K562 (cell line): ENCODE data around the gene NRM. TPM values are rescaled to one million over a fixed set of nuclear protein-coding genes. Genes with fewer than 3 reads are reported as not detected.

ENCODE experiments used
- BMI1 ChIP-seq: fragments of 150-350 bp; IDR thresholded peaks from 2 replicates; pipeline ENCODE4 v1.6.1; 2014; ENCODE audit warnings: low read length
- BRF1 ChIP-seq: IDR thresholded peaks from 3 replicates; pipeline ENCODE4 v1.6.1; 2011; ENCODE audit warnings: borderline replicate concordance, mild to moderate bottlenecking; ENCODE audit not compliant: insufficient read length; ENCODE audit errors: extremely low read depth
- CBFB ChIP-seq: sonication (generic); formaldehyde crosslinking; IDR thresholded peaks from 2 replicates; pipeline ENCODE4 v1.4.0; 2020; ENCODE audit warnings: mild to moderate bottlenecking, missing genetic modification reagents
- CEBPB ChIP-seq: fragments of 450-650 bp; IDR thresholded peaks from 2 replicates; pipeline ENCODE4 v1.6.1; 2016; ENCODE audit warnings: missing genetic modification characterization, missing compliant biosample characterization
- CEBPG ChIP-seq, 3 experiments: fragments of 200-800 bp in 1 of 3; sonication (Bioruptor generic) in 1 of 3; sonication (generic) in 1 of 3; formaldehyde crosslinking in 1 of 3; IDR thresholded peaks in 2 of 3; conservative IDR thresholded peaks in 1 of 3; 2 replicates each; pipeline versions ENCODE4 v1.6.1 to v1.8.0; 2016 to 2022; ENCODE audit warnings: missing compliant biosample characterization in 2 of 3, missing genetic modification characterization in 2 of 3, mild to moderate bottlenecking in 1 of 3, missing genetic modification reagents in 1 of 3
- CREM ChIP-seq: IDR thresholded peaks from 2 replicates; pipeline ENCODE4 v1.6.1; 2014; ENCODE audit warnings: antibody characterized with exemption, low read depth
- CXXC5 ChIP-seq: fragments of 250-450 bp; sonication (Bioruptor Pico); IDR thresholded peaks from 2 replicates; pipeline ENCODE4 v1.8.0; 2022; ENCODE audit warnings: inconsistent platforms, mild to moderate bottlenecking, moderate library complexity
- DPF2 ChIP-seq: fragments of 450-650 bp; IDR thresholded peaks from 2 replicates; pipeline ENCODE4 v1.6.1; 2016
- FOSL1 ChIP-seq: fragments of 200-800 bp; sonication (Bioruptor generic); conservative IDR thresholded peaks from 2 replicates; pipeline ENCODE4 v1.6.1; 2016; ENCODE audit warnings: missing genetic modification characterization, missing compliant biosample characterization
- HNRNPK ChIP-seq: fragments of 200-400 bp; formaldehyde crosslinking; IDR thresholded peaks from one replicate; pipeline ENCODE4 v1.6.1; 2018; ENCODE audit warnings: mild to moderate bottlenecking, low read depth, low read length; ENCODE audit not compliant: poor library complexity, severe bottlenecking
- HNRNPLL ChIP-seq: fragments of 200-400 bp; formaldehyde crosslinking; IDR thresholded peaks from 2 replicates; pipeline ENCODE4 v1.6.1; 2017; ENCODE audit warnings: low read length, low read depth, mild to moderate bottlenecking; ENCODE audit not compliant: poor library complexity, severe bottlenecking
- NONO ChIP-seq, 2 experiments: fragments of 200-400 bp in 1 of 2; fragments of 450-650 bp in 1 of 2; formaldehyde crosslinking in 1 of 2; IDR thresholded peaks; 2 replicates each; pipeline ENCODE4 v1.6.1; 2017; ENCODE audit warnings: low read depth in 2 of 2, mild to moderate bottlenecking in 2 of 2, moderate library complexity in 2 of 2, low read length in 1 of 2
- RFX1 ChIP-seq: fragments of 450-650 bp; IDR thresholded peaks from 2 replicates; pipeline ENCODE4 v1.6.1; 2016; ENCODE audit warnings: mild to moderate bottlenecking, moderate library complexity
- RNF2 ChIP-seq: sonication (generic); IDR thresholded peaks from 2 replicates; pipeline ENCODE4 v1.6.1; 2016
- SREBF1 ChIP-seq: fragments of 150-350 bp; IDR thresholded peaks from 2 replicates; pipeline ENCODE4 v1.6.1; 2014; ENCODE audit warnings: antibody characterized with exemption, low read depth, low read length, borderline replicate concordance
- TAF1 ChIP-seq: IDR thresholded peaks from 2 replicates; pipeline ENCODE4 v1.6.1; 2011; ENCODE audit warnings: mild to moderate bottlenecking, low read length, moderate library complexity; ENCODE audit not compliant: insufficient read depth, control insufficient read depth, severe bottlenecking; ENCODE audit errors: extremely low read depth
- TAL1 ChIP-seq: fragments of 450-650 bp; IDR thresholded peaks from 2 replicates; pipeline ENCODE4 v1.6.1; 2016; ENCODE audit warnings: mild to moderate bottlenecking
- ZNF24 ChIP-seq: fragments of 450-650 bp; IDR thresholded peaks from 2 replicates; pipeline ENCODE4 v1.6.1; 2016
- ZNF57 ChIP-seq: fragments of 450-650 bp; formaldehyde crosslinking; IDR thresholded peaks from 2 replicates; pipeline ENCODE4 v1.4.0; 2020; ENCODE audit warnings: mild to moderate bottlenecking, moderate library complexity
- ZNF79 ChIP-seq: fragments of 250-450 bp; sonication (Bioruptor Pico); IDR thresholded peaks from 2 replicates; pipeline ENCODE4 v1.4.0; 2020; ENCODE audit warnings: low read depth, mild to moderate bottlenecking, moderate library complexity
- polyA plus RNA-seq, 8 experiments: library from polyadenylated mRNA; depleted of rRNA in 4 of 8; stranded (reverse) in 5 of 8; unstranded in 3 of 8; fragments of >200 nt; fragmentation: Nextera tagmentation in 2 of 8; fragmentation: Illumina TruSeq in 1 of 8; extraction: Ambion mirVana in 2 of 8; extraction: Trizol in 1 of 8; gene quantifications; 2 replicates each; pipeline versions ENCODE4 v1.2.1 to v1.2.3, GENCODE V29; 2011 to 2014; ENCODE audit warnings: inconsistent platforms in 1 of 8, missing spikeins in 1 of 8
- total RNA-seq, 7 experiments: library from RNA; depleted of rRNA in 6 of 7; stranded (reverse); fragments of >200 nt in 6 of 7; fragmentation: Illumina TruSeq in 2 of 7; extraction: Trizol in 2 of 7; gene quantifications; 2 replicates each; pipeline versions ENCODE4 v1.2.1 to v1.2.3, GENCODE V29; 2011 to 2021; ENCODE audit warnings: low replicate concordance in 1 of 7
- TF ChIP-seq, protein P1 (sequence below): sonication (generic); formaldehyde crosslinking; IDR thresholded peaks from 2 replicates; pipeline ENCODE4 v1.8.0; 2023; ENCODE audit warnings: mild to moderate bottlenecking, missing genetic modification reagents
- TF ChIP-seq, protein P2 (sequence below): conservative IDR thresholded peaks from 2 replicates; pipeline ENCODE4 v1.6.1; 2011; ENCODE audit warnings: low read depth, mild to moderate bottlenecking, low read length; ENCODE audit not compliant: control insufficient read depth
- TF ChIP-seq, protein P3 (sequence below): fragments of 250-450 bp; sonication (Bioruptor Pico); IDR thresholded peaks from 2 replicates; pipeline ENCODE4 v1.4.0; 2020; ENCODE audit warnings: mild to moderate bottlenecking, moderate library complexity

Gene NRM
- total and polyA plus RNA-seq, 9 of the 15 experiments (the other 6 are each of a cell fraction or from before 2014, with no cell fraction given) = 9.7 to 58.2 (median 18.1) TPM

DNA sequence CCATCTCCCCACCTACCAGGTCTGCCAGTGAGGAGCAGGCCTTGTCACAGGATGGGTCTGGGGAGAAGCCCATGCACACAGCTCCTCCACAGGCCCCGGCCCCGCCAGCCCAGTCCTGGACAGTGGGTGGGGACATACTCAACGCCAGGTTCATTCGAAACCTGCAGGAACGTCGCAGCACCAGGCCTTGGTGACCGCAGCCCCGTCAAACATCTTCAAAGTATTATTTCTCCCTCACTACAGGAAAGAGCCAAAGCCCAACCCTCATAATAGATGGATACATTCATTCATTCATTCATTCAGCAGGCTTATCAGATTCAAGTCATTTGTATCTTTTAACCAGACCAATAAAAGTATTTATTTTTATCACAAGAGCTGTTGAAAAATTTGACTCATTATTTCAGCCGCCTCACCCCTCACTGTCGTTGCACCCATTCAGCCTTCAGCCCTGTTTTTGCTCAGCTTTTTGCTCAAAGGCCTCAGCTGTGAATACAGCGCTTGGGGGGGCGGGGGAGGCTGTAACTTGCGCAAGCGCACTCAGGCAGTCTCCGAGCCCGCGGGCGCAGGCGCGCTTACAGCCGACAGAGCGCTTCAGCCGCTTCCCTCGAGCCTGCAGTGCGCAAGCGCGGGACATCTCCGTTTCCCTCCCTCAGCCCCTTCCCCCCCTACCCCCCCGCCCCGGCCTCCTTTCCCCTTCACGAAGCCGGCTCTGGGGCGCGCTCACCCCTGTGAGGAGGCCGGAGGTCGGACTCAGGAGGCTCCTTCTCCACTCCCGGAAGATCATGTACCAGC is 44.1 kb downstream of the NRM start, which contains the start of gene C6orf136 (continued):
- TF ChIP-seq TAF1 (peak; percentile 63), FOSL1 (tag) (0 out of 2 replicates have a peak, but pooled peaks have one; percentile 6), CBFB (CRISPR knock-in tag) (peak; percentile 69; the same call in 1 of the 2 replicates), BRF1 (no peak), CXXC5 (CRISPR knock-in tag) (0 out of 2 replicates have a peak, but pooled peaks have one; percentile 2), HNRNPLL (peak; percentile 63), TAL1 (no peak), RNF2 (no peak), HNRNPK (peak; percentile 2), RFX1 (no peak), BMI1 (no peak), ZNF79 (CRISPR knock-in tag) (no peak), ZNF24 (peak; percentile 99), NONO (IDR thresholded peaks at IDR 0.05; ENCODE audit: low read depth in 2 of 2, low read length in 1 of 2) (0 out of 4 replicates have a peak, but pooled peaks of 1 of the 2 experiments have one; percentile 25), CEBPB (tag) (peak; percentile 85), ZNF57 (CRISPR knock-in tag) (no peak), CREM (0 out of 2 replicates have a peak, but pooled peaks have one; percentile 19), CEBPG (CRISPR knock-in tag; IDR thresholded peaks at IDR 0.05) (peak; percentile 47; the same call in 1 of the 2 replicates), CEBPG (tag; conservative IDR thresholded peaks at IDR 0.05 in 1 of 2, IDR thresholded peaks at IDR 0.05 in 1 of 2) (peak in 1 of 2 experiments; percentile 43; a peak in 1 of 4 replicates), SREBF1 (no peak), DPF2 (peak; percentile 52; the same call in 1 of the 2 replicates)
- TF ChIP-seq, protein P1, sequence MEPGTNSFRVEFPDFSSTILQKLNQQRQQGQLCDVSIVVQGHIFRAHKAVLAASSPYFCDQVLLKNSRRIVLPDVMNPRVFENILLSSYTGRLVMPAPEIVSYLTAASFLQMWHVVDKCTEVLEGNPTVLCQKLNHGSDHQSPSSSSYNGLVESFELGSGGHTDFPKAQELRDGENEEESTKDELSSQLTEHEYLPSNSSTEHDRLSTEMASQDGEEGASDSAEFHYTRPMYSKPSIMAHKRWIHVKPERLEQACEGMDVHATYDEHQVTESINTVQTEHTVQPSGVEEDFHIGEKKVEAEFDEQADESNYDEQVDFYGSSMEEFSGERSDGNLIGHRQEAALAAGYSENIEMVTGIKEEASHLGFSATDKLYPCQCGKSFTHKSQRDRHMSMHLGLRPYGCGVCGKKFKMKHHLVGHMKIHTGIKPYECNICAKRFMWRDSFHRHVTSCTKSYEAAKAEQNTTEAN (CRISPR knock-in tag) = no peak
- TF ChIP-seq, protein P2, sequence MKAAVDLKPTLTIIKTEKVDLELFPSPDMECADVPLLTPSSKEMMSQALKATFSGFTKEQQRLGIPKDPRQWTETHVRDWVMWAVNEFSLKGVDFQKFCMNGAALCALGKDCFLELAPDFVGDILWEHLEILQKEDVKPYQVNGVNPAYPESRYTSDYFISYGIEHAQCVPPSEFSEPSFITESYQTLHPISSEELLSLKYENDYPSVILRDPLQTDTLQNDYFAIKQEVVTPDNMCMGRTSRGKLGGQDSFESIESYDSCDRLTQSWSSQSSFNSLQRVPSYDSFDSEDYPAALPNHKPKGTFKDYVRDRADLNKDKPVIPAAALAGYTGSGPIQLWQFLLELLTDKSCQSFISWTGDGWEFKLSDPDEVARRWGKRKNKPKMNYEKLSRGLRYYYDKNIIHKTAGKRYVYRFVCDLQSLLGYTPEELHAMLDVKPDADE = no peak
- TF ChIP-seq, protein P3, sequence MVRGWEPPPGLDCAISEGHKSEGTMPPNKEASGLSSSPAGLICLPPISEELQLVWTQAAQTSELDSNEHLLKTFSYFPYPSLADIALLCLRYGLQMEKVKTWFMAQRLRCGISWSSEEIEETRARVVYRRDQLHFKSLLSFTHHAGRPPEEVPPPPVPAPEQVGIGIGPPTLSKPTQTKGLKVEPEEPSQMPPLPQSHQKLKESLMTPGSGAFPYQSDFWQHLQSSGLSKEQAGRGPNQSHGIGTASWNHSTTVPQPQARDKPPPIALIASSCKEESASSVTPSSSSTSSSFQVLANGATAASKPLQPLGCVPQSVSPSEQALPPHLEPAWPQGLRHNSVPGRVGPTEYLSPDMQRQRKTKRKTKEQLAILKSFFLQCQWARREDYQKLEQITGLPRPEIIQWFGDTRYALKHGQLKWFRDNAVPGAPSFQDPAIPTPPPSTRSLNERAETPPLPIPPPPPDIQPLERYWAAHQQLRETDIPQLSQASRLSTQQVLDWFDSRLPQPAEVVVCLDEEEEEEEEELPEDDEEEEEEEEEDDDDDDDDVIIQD (CRISPR knock-in tag) = no peak
